HepG2 (cell line): ENCODE measurements around the gene PA2G4. TPM values are rescaled to one million over a fixed set of nuclear protein-coding genes. Genes with fewer than 3 reads are reported as not detected.

Experiments
- KAT7 ChIP-seq: IDR thresholded peaks from 2 replicates; pipeline ENCODE4 v1.6.1; 2018; ENCODE audit warnings: borderline replicate concordance, missing compliant biosample characterization
- KLF13 ChIP-seq: sonication (generic); formaldehyde crosslinking; IDR thresholded peaks from 2 replicates; pipeline ENCODE4 v1.4.0; 2020; ENCODE audit warnings: mild to moderate bottlenecking, missing genetic modification reagents
- MAFF ChIP-seq: IDR thresholded peaks from 2 replicates; pipeline ENCODE4 v1.6.1; 2011; ENCODE audit warnings: low read depth, low read length, improper control_type of control experiment
- MYNN ChIP-seq: sonication (generic); formaldehyde crosslinking; IDR thresholded peaks from 2 replicates; pipeline ENCODE4 v1.4.0; 2020; ENCODE audit warnings: mild to moderate bottlenecking, low read depth, missing genetic modification reagents
- NFIB ChIP-seq: sonication (generic); formaldehyde crosslinking; IDR thresholded peaks from 2 replicates; pipeline ENCODE4 v1.9.0; 2021; ENCODE audit warnings: missing genetic modification reagents, mild to moderate bottlenecking, borderline replicate concordance
- NR2F1 ChIP-seq, 2 experiments: fragments of 450-650 bp in 1 of 2; formaldehyde crosslinking in 1 of 2; IDR thresholded peaks; 2 replicates each; pipeline versions ENCODE4 v1.5.0 to v1.6.1; 2016 to 2020; ENCODE audit warnings: mild to moderate bottlenecking in 1 of 2, missing compliant biosample characterization in 1 of 2, missing genetic modification reagents in 1 of 2, moderate library complexity in 1 of 2
- PRPF4 ChIP-seq: fragments of 200-400 bp; formaldehyde crosslinking; IDR thresholded peaks from 2 replicates; pipeline ENCODE4 v1.6.1; 2016; ENCODE audit warnings: low read length, low read depth; ENCODE audit not compliant: poor library complexity, severe bottlenecking
- REXO4 ChIP-seq: sonication (generic); formaldehyde crosslinking; IDR thresholded peaks from 2 replicates; pipeline ENCODE4 v1.8.0; 2022; ENCODE audit warnings: missing genetic modification reagents, mild to moderate bottlenecking, borderline replicate concordance
- RFX5 ChIP-seq: IDR thresholded peaks from 2 replicates; pipeline ENCODE4 v1.6.1; 2011; ENCODE audit warnings: low read depth, low read length, improper control_type of control experiment
- RORA ChIP-seq: sonication (generic); formaldehyde crosslinking; IDR thresholded peaks from 2 replicates; pipeline ENCODE4 v1.5.0; 2020; ENCODE audit warnings: mild to moderate bottlenecking, missing genetic modification reagents, moderate library complexity
- SNAPC5 ChIP-seq: sonication (generic); formaldehyde crosslinking; IDR thresholded peaks from 2 replicates; pipeline ENCODE4 v1.8.1; 2023; ENCODE audit warnings: mild to moderate bottlenecking, missing genetic modification reagents, borderline replicate concordance
- STAT5B ChIP-seq: sonication (generic); formaldehyde crosslinking; IDR thresholded peaks from 2 replicates; pipeline ENCODE4 v1.4.0; 2020; ENCODE audit warnings: missing genetic modification reagents
- ZFP37 ChIP-seq: sonication (generic); formaldehyde crosslinking; IDR thresholded peaks from 2 replicates; pipeline ENCODE4 v1.4.0; 2020; ENCODE audit warnings: missing genetic modification reagents, borderline replicate concordance
- ZKSCAN5 ChIP-seq: sonication (generic); formaldehyde crosslinking; IDR thresholded peaks from 2 replicates; pipeline ENCODE4 v1.5.1; 2020; ENCODE audit warnings: mild to moderate bottlenecking, missing genetic modification reagents
- ZMYM2 ChIP-seq: sonication (generic); formaldehyde crosslinking; IDR thresholded peaks from 2 replicates; pipeline ENCODE4 v1.8.0; 2022; ENCODE audit warnings: mild to moderate bottlenecking, missing genetic modification reagents
- ZNF121 ChIP-seq: sonication (generic); formaldehyde crosslinking; IDR thresholded peaks from 2 replicates; pipeline ENCODE4 v1.5.0; 2020; ENCODE audit warnings: mild to moderate bottlenecking, missing genetic modification reagents
- ZNF136 ChIP-seq: sonication (generic); formaldehyde crosslinking; IDR thresholded peaks from 2 replicates; pipeline ENCODE4 v1.8.1; 2022; ENCODE audit warnings: low read depth, mild to moderate bottlenecking, moderate library complexity, missing genetic modification reagents
- ZNF256 ChIP-seq: sonication (generic); formaldehyde crosslinking; conservative IDR thresholded peaks from 2 replicates; pipeline ENCODE4 v1.4.0; 2020; ENCODE audit warnings: missing genetic modification reagents
- ZNF329 ChIP-seq: sonication (generic); formaldehyde crosslinking; IDR thresholded peaks from 2 replicates; pipeline ENCODE4 v1.9.0; 2021; ENCODE audit warnings: low read depth, mild to moderate bottlenecking, missing genetic modification reagents
- ZNF556 ChIP-seq: sonication (generic); formaldehyde crosslinking; IDR thresholded peaks from 2 replicates; pipeline ENCODE4 v1.4.0; 2020; ENCODE audit warnings: mild to moderate bottlenecking, missing genetic modification reagents, borderline replicate concordance
- ZNF746 ChIP-seq: sonication (generic); formaldehyde crosslinking; IDR thresholded peaks from 2 replicates; pipeline ENCODE4 v1.8.0; 2022; ENCODE audit warnings: mild to moderate bottlenecking, missing genetic modification reagents
- ZNF841 ChIP-seq: sonication (generic); formaldehyde crosslinking; IDR thresholded peaks from 2 replicates; pipeline ENCODE4 v1.8.1; 2023; ENCODE audit warnings: missing genetic modification reagents, borderline replicate concordance
- polyA plus RNA-seq, 8 experiments: library from polyadenylated mRNA; depleted of rRNA in 3 of 8; stranded (reverse) in 7 of 8; unstranded in 1 of 8; fragments of >200 nt; fragmentation: Illumina TruSeq in 4 of 8; extraction: Trizol in 4 of 8; gene quantifications; 2 replicates each; pipeline versions ENCODE4 v1.2.1 to v1.2.3, GENCODE V29; 2011 to 2016; ENCODE audit warnings: low read depth in 4 of 8, missing spikeins in 1 of 8, mixed read lengths in 1 of 8; ENCODE audit not compliant: insufficient read depth in 1 of 8
- total RNA-seq, 5 experiments: library from RNA; depleted of rRNA; stranded (reverse); fragments of >200 nt; fragmentation: Illumina TruSeq; extraction: Trizol; gene quantifications; 2 replicates each; pipeline ENCODE4 v1.2.3, GENCODE V29; 2016; ENCODE audit warnings: low read depth in 1 of 5
- TF ChIP-seq, protein P1 (sequence below): sonication (generic); formaldehyde crosslinking; IDR thresholded peaks from 2 replicates; pipeline ENCODE4 v1.8.1; 2023; ENCODE audit warnings: mild to moderate bottlenecking, missing genetic modification reagents
- TF ChIP-seq, protein P2 (sequence below): sonication (generic); formaldehyde crosslinking; IDR thresholded peaks from 2 replicates; pipeline ENCODE4 v1.5.1; 2020; ENCODE audit warnings: mild to moderate bottlenecking, missing genetic modification reagents, borderline replicate concordance
- TF ChIP-seq, protein P3 (sequence below): sonication (generic); formaldehyde crosslinking; IDR thresholded peaks from 2 replicates; pipeline ENCODE4 v1.4.0; 2020; ENCODE audit warnings: missing genetic modification reagents, borderline replicate concordance

PA2G4 gene
- total and polyA plus RNA-seq, 2 of the 13 experiments (the other 11 are each of a cell fraction or from before 2014, with no cell fraction given): 147 to 240 TPM

GRCh38 chr12:56117778-56118687, 13.7 kb downstream of the PA2G4 start, which contains the start of gene ZC3H10 (continued):
- TF ChIP-seq RORA: no peak
- TF ChIP-seq MYNN (CRISPR knock-in tag): no peak
- TF ChIP-seq ZNF841 (CRISPR knock-in tag): no peak
- peak; percentile 90 for TF ChIP-seq ZNF746 (CRISPR knock-in tag)
- peak; percentile 59 for TF ChIP-seq RFX5
- no peak for TF ChIP-seq NFIB (CRISPR knock-in tag)
- TF ChIP-seq SNAPC5 (CRISPR knock-in tag): peak; percentile 78; the same call in 1 of the 2 replicates
- no peak for TF ChIP-seq MAFF
- TF ChIP-seq REXO4 (CRISPR knock-in tag): no peak
- TF ChIP-seq, protein P1, sequence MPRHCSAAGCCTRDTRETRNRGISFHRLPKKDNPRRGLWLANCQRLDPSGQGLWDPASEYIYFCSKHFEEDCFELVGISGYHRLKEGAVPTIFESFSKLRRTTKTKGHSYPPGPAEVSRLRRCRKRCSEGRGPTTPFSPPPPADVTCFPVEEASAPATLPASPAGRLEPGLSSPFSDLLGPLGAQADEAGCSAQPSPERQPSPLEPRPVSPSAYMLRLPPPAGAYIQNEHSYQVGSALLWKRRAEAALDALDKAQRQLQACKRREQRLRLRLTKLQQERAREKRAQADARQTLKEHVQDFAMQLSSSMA: no peak
- no peak; the same call in 1 of the 2 replicates for TF ChIP-seq ZKSCAN5
- TF ChIP-seq ZNF329: no peak
- peak; percentile 82 for TF ChIP-seq ZNF556 (CRISPR knock-in tag)
- TF ChIP-seq ZNF136 (CRISPR knock-in tag): no peak
- peak; percentile 79; the same call in 1 of the 2 replicates for TF ChIP-seq KAT7 (CRISPR knock-in tag)
- no peak for TF ChIP-seq PRPF4
- TF ChIP-seq, protein P2, sequence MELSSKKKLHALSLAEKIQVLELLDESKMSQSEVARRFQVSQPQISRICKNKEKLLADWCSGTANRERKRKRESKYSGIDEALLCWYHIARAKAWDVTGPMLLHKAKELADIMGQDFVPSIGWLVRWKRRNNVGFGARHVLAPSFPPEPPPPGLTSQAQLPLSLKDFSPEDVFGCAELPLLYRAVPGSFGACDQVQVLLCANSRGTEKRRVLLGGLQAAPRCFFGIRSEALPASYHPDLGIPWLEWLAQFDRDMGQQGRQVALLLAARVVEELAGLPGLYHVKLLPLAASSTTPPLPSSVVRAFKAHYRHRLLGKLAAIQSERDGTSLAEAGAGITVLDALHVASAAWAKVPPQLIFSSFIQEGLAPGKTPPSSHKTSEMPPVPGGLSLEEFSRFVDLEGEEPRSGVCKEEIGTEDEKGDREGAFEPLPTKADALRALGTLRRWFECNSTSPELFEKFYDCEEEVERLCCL (CRISPR knock-in tag): no peak
- no peak for TF ChIP-seq KLF13 (CRISPR knock-in tag)
- no peak for TF ChIP-seq ZNF121
- no peak for TF ChIP-seq ZFP37 (CRISPR knock-in tag)
- no peak for TF ChIP-seq ZMYM2
- TF ChIP-seq, protein P3, sequence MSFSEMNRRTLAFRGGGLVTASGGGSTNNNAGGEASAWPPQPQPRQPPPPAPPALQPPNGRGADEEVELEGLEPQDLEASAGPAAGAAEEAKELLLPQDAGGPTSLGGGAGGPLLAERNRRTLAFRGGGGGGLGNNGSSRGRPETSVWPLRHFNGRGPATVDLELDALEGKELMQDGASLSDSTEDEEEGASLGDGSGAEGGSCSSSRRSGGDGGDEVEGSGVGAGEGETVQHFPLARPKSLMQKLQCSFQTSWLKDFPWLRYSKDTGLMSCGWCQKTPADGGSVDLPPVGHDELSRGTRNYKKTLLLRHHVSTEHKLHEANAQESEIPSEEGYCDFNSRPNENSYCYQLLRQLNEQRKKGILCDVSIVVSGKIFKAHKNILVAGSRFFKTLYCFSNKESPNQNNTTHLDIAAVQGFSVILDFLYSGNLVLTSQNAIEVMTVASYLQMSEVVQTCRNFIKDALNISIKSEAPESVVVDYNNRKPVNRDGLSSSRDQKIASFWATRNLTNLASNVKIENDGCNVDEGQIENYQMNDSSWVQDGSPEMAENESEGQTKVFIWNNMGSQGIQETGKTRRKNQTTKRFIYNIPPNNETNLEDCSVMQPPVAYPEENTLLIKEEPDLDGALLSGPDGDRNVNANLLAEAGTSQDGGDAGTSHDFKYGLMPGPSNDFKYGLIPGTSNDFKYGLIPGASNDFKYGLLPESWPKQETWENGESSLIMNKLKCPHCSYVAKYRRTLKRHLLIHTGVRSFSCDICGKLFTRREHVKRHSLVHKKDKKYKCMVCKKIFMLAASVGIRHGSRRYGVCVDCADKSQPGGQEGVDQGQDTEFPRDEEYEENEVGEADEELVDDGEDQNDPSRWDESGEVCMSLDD (CRISPR knock-in tag): 0 out of 2 replicates have a peak, but pooled peaks have one; percentile 60
- TF ChIP-seq STAT5B (CRISPR knock-in tag): no peak; the same call in none of the 2 replicates
- 0 out of 2 replicates have a peak, but pooled peaks have one; percentile 28 for TF ChIP-seq ZNF256 (CRISPR knock-in tag)
- no peak for TF ChIP-seq NR2F1 (CRISPR knock-in tag; IDR thresholded peaks at IDR 0.05)
